Epithelial cell of proximal tubule (primary cell): Measurements from ENCODE around the gene KIF2C. TPM values are rescaled to one million over a fixed set of nuclear protein-coding genes. Genes with fewer than 3 reads are reported as not detected.
"Not testable (repeated sequence)": the region's sequence is repeated elsewhere in the genome, so short reads cannot be mapped to it uniquely, and the experiment has no call there.

Experiments used
- DNase-seq: peaks from one replicate; pipeline ENCODE4 v3.0.0-alpha.2; 2011; ENCODE audit warnings: low read depth
- H3K4me3 ChIP-seq: 2 replicates; pipeline ENCODE4 v1.5.1; 2011; ENCODE audit warnings: low read depth, mild to moderate bottlenecking, low read length
- CTCF ChIP-seq: conservative IDR thresholded peaks from 2 replicates; pipeline ENCODE4 v1.5.1; 2012; ENCODE audit warnings: low read depth, mild to moderate bottlenecking, low read length
- total RNA-seq: library from RNA; depleted of rRNA; stranded (reverse); fragments of >200 nt; gene quantifications from 2 replicates; pipeline ENCODE4 v1.2.3, GENCODE V29; 2015

Gene KIF2C
- total RNA-seq, 1 donor from 2014 or later = 72.8 TPM

GRCh38 chr1:44786841-44787426, 47.3 kb downstream of the KIF2C start:
- no peak for DNase-seq
- no peak for TF ChIP-seq CTCF
- H3K4me3 ChIP-seq = no peak overlapping the region

- TF ChIP-seq CTCF = no peak
- DNase-seq = no peak
- H3K4me3 ChIP-seq = no peak overlapping the region
Observed at GRCh38 chr1:44787506-44787905, 47.9 kb downstream of the KIF2C start.

- no peak for TF ChIP-seq CTCF
- DNase-seq = no peak
- H3K4me3 ChIP-seq = no peak within 1 kb of the TSS
Observed at GRCh38 chr1:44788120-44788860, 48.7 kb downstream of the KIF2C start, which contains the start of gene BEST4. BEST4 (minus strand) TSS chr1:44788170; CDS start chr1:44787705, 465 bp downstream.

- DNase-seq = no peak
- no peak for TF ChIP-seq CTCF
- H3K4me3 ChIP-seq = no peak overlapping the region
Observed at GRCh38 chr1:44790968-44791801, 51.5 kb downstream of the KIF2C start.

- no peak overlapping the region for H3K4me3 ChIP-seq
- no peak for TF ChIP-seq CTCF
- DNase-seq = no peak
Observed at GRCh38 chr1:44792736-44793502, 53.3 kb downstream of the KIF2C start.

- not testable (repeated sequence) for DNase-seq, H3K4me3 ChIP-seq
Observed at GRCh38 chr1:44797886-44798285, 58.2 kb downstream of the KIF2C start.
